ENCODE results near the gene PEX11A.

GRCh38 chr15:89695198-89695597, 4.6 kb upstream of the PEX11A start:
- TF ChIP-seq, protein P1, sequence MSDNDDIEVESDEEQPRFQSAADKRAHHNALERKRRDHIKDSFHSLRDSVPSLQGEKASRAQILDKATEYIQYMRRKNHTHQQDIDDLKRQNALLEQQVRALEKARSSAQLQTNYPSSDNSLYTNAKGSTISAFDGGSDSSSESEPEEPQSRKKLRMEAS (IDR thresholded peaks at IDR 0.05; ENCODE audit: insufficient read depth, insufficient read length) = no peak
- TF ChIP-seq, protein P2, sequence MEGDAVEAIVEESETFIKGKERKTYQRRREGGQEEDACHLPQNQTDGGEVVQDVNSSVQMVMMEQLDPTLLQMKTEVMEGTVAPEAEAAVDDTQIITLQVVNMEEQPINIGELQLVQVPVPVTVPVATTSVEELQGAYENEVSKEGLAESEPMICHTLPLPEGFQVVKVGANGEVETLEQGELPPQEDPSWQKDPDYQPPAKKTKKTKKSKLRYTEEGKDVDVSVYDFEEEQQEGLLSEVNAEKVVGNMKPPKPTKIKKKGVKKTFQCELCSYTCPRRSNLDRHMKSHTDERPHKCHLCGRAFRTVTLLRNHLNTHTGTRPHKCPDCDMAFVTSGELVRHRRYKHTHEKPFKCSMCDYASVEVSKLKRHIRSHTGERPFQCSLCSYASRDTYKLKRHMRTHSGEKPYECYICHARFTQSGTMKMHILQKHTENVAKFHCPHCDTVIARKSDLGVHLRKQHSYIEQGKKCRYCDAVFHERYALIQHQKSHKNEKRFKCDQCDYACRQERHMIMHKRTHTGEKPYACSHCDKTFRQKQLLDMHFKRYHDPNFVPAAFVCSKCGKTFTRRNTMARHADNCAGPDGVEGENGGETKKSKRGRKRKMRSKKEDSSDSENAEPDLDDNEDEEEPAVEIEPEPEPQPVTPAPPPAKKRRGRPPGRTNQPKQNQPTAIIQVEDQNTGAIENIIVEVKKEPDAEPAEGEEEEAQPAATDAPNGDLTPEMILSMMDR (IDR thresholded peaks at IDR 0.05; ENCODE audit: extremely low read depth in 1 of 2, insufficient read depth in 1 of 2, low read depth in 1 of 2, low read length in 2 of 2) = no peak
- TF ChIP-seq MYC (IDR thresholded peaks at IDR 0.05; ENCODE audit: low read depth, low read length) = no peak
- no peak for TF ChIP-seq POLR2AphosphoS5 (IDR thresholded peaks at IDR 0.05; ENCODE audit: insufficient read depth, low read depth, low read length)
- TF ChIP-seq POLR2A (IDR thresholded peaks at IDR 0.05; ENCODE audit: low read depth, low read length) = no peak
- TF ChIP-seq EZH2 (IDR thresholded peaks at IDR 0.05; ENCODE audit: borderline replicate concordance, low read depth, low read length, severe bottlenecking) = no peak
- no peak for TF ChIP-seq GATA2 (IDR thresholded peaks at IDR 0.05; ENCODE audit: insufficient read depth, insufficient read length, low read depth, low read length)
